Thymus (tissue), 14 donors: Measurements from ENCODE around the gene MOGAT3. TPM values are rescaled to one million over a fixed set of nuclear protein-coding genes. Genes with fewer than 3 reads are reported as not detected.

Experiments used
- DNase-seq, 9 donors: peaks; one replicate each; pipeline ENCODE4 v3.0.0-alpha.2; 2013; ENCODE audit warnings: low spot score in 9 of 9, low read depth in 6 of 9, missing footprints in 1 of 9
- H3K27ac ChIP-seq, 2 donors: one replicate each; pipeline ENCODE4 v1.5.1; 2013; ENCODE audit warnings: control low read depth in 1 of 2, low read depth in 1 of 2, low read length in 1 of 2, mild to moderate bottlenecking in 1 of 2, moderate library complexity in 1 of 2
- H3K27me3 ChIP-seq, 2 donors: one replicate each; pipeline ENCODE4 v1.5.1; 2013; ENCODE audit warnings: low read length in 1 of 2; ENCODE audit not compliant: control insufficient read depth in 2 of 2, insufficient read depth in 1 of 2
- H3K36me3 ChIP-seq, 2 donors: one replicate each; pipeline ENCODE4 v1.5.1; 2013; ENCODE audit warnings: low read length in 1 of 2, mild to moderate bottlenecking in 1 of 2, moderate library complexity in 1 of 2; ENCODE audit not compliant: control insufficient read depth in 2 of 2, insufficient read depth in 2 of 2
- H3K4me1 ChIP-seq, 2 donors: one replicate each; pipeline ENCODE4 v1.5.1; 2013; ENCODE audit warnings: low read length in 2 of 2; ENCODE audit not compliant: control insufficient read depth in 2 of 2, insufficient read depth in 2 of 2
- H3K4me3 ChIP-seq, 2 donors: one replicate each; pipeline ENCODE4 v1.5.1; 2013; ENCODE audit warnings: low read length in 2 of 2, control low read depth in 1 of 2, mild to moderate bottlenecking in 1 of 2
- H3K9me3 ChIP-seq, 2 donors: one replicate each; pipeline ENCODE4 v1.5.1; 2013; ENCODE audit warnings: low read length in 1 of 2, mild to moderate bottlenecking in 1 of 2; ENCODE audit not compliant: control insufficient read depth in 2 of 2, insufficient read depth in 1 of 2
- WGBS: extraction: QIAGEN DNeasy Blood & Tissue Kit; methylation state at CpG from one replicate; pipeline ENCODE4 v1.1.7; 2013; 5-methylcytosine and 5-hydroxymethylcytosine counted together
- long read RNA-seq, 10 donors: transcript quantifications; one replicate each; lab custom pipeline, GENCODE V29; 2026
- polyA plus RNA-seq: library from polyadenylated mRNA; stranded (reverse); fragments of 200-250 nt; gene quantifications from one replicate; pipeline ENCODE4 v1.2.3, GENCODE V29; 2013
- total RNA-seq: library from RNA; stranded (reverse); fragments of 120-200 nt; gene quantifications from one replicate; pipeline ENCODE4 v1.2.4, GENCODE V29; 2013
- donor health status: healthy.

MOGAT3 gene
- total RNA-seq: not detected
- 0.11 TPM for polyA plus RNA-seq
- long read RNA-seq, donor 1: 0 reads
- long read RNA-seq, donor 2: 0 reads
- long read RNA-seq, donor 3: 0 reads
- long read RNA-seq, donor 4: 0 reads
- long read RNA-seq, donor 5: 0 reads
- long read RNA-seq, donor 6: 0 reads
- long read RNA-seq, donor 7: 0 reads
- long read RNA-seq, donor 8: 0 reads
- long read RNA-seq, donor 9: 0 reads
- long read RNA-seq, donor 10: 0 reads

- H3K4me1 ChIP-seq: no peaks in the 10 kb centered on the region
- no peak within 1 kb of the TSS for H3K4me3 ChIP-seq
- H3K27ac ChIP-seq: no peak within 1 kb of the TSS
- H3K9me3 ChIP-seq: no peaks in the 10 kb centered on the region
- H3K36me3 ChIP-seq: peaks cover 0 to under 1% of the 10 kb centered on the region in 2 donors
- 32% methylated on average over 21 of the region's 21 CpGs for WGBS
- DNase-seq: no peak
- H3K27me3 ChIP-seq: peaks cover 34 to 71% of the 10 kb centered on the region in 2 donors
Observed at GRCh38 chr7:101200862-101201599, at the start of gene MOGAT3. MOGAT3 (minus strand) TSS chr7:101201036; CDS start chr7:101200854, 182 bp downstream.

GRCh38 chr7:101250324-101250723, 49.5 kb upstream of the MOGAT3 start:
- WGBS: 96% methylated on average over 3 of the region's 3 CpGs
- Histone ChIP-seq H3K4me1 (peaks cover 6 to 20% of the 10 kb centered on the region in 2 donors), H3K9me3 (peaks cover 0 to 3% of the 10 kb centered on the region in 2 donors), H3K4me3 (no peak overlapping the region), H3K27ac (no peak overlapping the region), H3K36me3 (peaks cover 8 to 23% of the 10 kb centered on the region in 2 donors), H3K27me3 (peaks cover 0 to 3% of the 10 kb centered on the region in 2 donors)
- DNase-seq: peak in 1 of 9 donors; percentile 5

GRCh38 chr7:101248276-101248675, 47.4 kb upstream of the MOGAT3 start:
- Histone ChIP-seq H3K36me3 (peaks cover 8 to 26% of the 10 kb centered on the region in 2 donors), H3K4me3 (no peak overlapping the region), H3K9me3 (peaks cover 0 to 3% of the 10 kb centered on the region in 2 donors), H3K27me3 (no peaks in the 10 kb centered on the region), H3K4me1 (peaks cover 16 to 33% of the 10 kb centered on the region in 2 donors), H3K27ac (no peak overlapping the region)
- DNase-seq: no peak
- 98% methylated on average over 5 of the region's 5 CpGs for WGBS

GRCh38 chr7:101245147-101245668, 44.4 kb upstream of the MOGAT3 start:
- DNase-seq: no peak
- peaks cover 16 to 21% of the 10 kb centered on the region in 2 donors for H3K4me1 ChIP-seq
- peaks cover 16 to 30% of the 10 kb centered on the region in 2 donors for H3K36me3 ChIP-seq

GRCh38 chr7:101244375-101245146, 43.7 kb upstream of the MOGAT3 start, which contains the start of gene FIS1:
FIS1 (minus strand) TSS chr7:101245081; CDS start chr7:101245004, 77 bp downstream.
- WGBS: under 1% methylated on average over 45 of the region's 45 CpGs
- peaks cover 20 to 37% of the 10 kb centered on the region in 2 donors for H3K36me3 ChIP-seq

More at GRCh38 chr7:101245147-101245668, 44.4 kb upstream of the MOGAT3 start:
- Histone ChIP-seq H3K27ac (peak overlapping the region; percentile 78 to 90), H3K4me3 (peak overlapping the region; percentile 86 to 94), H3K27me3 (no peaks in the 10 kb centered on the region), H3K9me3 (peaks cover 0 to 3% of the 10 kb centered on the region in 2 donors)
- 31% methylated on average over 32 of the region's 32 CpGs for WGBS

GRCh38 chr7:101243646-101244374, 43.0 kb upstream of the MOGAT3 start:
- peak in 2 of 9 donors; percentile 25 to 57 for DNase-seq
- Histone ChIP-seq H3K9me3 (peaks cover 0 to 3% of the 10 kb centered on the region in 2 donors), H3K27me3 (no peaks in the 10 kb centered on the region), H3K36me3 (peaks cover 22 to 37% of the 10 kb centered on the region in 2 donors), H3K4me3 (peak overlapping the region; percentile 86 to 94), H3K27ac (peak overlapping the region; percentile 58 to 90), H3K4me1 (peaks cover 16 to 33% of the 10 kb centered on the region in 2 donors)
- whole genome bisulfite sequencing: 27% methylated on average over 28 of the region's 28 CpGs

More at GRCh38 chr7:101244375-101245146, 43.7 kb upstream of the MOGAT3 start, which contains the start of gene FIS1:
- H3K27me3 ChIP-seq: no peaks in the 10 kb centered on the region
- peak within 1 kb of the TSS; percentile 86 to 94 for H3K4me3 ChIP-seq
- peaks cover 0 to 3% of the 10 kb centered on the region in 2 donors for H3K9me3 ChIP-seq
- peak; percentile 85 to 96 (median 90) for DNase-seq
- peak within 1 kb of the TSS; percentile 90 to 92 for H3K27ac ChIP-seq
- peaks cover 16 to 25% of the 10 kb centered on the region in 2 donors for H3K4me1 ChIP-seq

- H3K4me1 ChIP-seq: peaks cover 16 to 53% of the 10 kb centered on the region in 2 donors
- no peak for DNase-seq
- H3K4me3 ChIP-seq: no peak overlapping the region
- WGBS: 61% methylated on average over 16 of the region's 16 CpGs
- H3K36me3 ChIP-seq: peaks cover 43 to 46% of the 10 kb centered on the region in 2 donors
- H3K27ac ChIP-seq: no peak overlapping the region
- peaks cover 0 to 3% of the 10 kb centered on the region in 2 donors for H3K9me3 ChIP-seq
- no peaks in the 10 kb centered on the region for H3K27me3 ChIP-seq
Observed at GRCh38 chr7:101241443-101242349, 40.9 kb upstream of the MOGAT3 start.
